A549 (cell line): Measurements from ENCODE around the gene HSPB9. TPM values are rescaled to one million over a fixed set of nuclear protein-coding genes. Genes with fewer than 3 reads are reported as not detected.

ENCODE experiments used
- ATAC-seq, 2 experiments: fragments of 200-7000 bp in 1 of 2; fragments of >200 bp in 1 of 2; cut with Nextera tagmentation in 1 of 2; cut with Tn5 transposase in 1 of 2; 3 replicates each; pipeline versions ENCODE4 v1.8.0 to v1.9.1; 2018 to 2020; ENCODE audit warnings: mild to moderate bottlenecking in 1 of 2, moderate library complexity in 1 of 2
- CTCF ChIA-PET: fragments of 300-600 bp; sonication (Branson Sonifier 250); formaldehyde crosslinking; extraction: SDS; loops from one replicate; lab custom pipeline; 2021; ENCODE audit warnings: antibody characterized with exemption, inconsistent platforms; lab: Yijun Ruan, JAX
- POLR2A ChIA-PET: fragments of 350-600 bp; formaldehyde crosslinking; extraction: SDS; loops from one replicate; lab custom pipeline; 2021; ENCODE audit warnings: antibody characterized with exemption, inconsistent platforms; lab: Yijun Ruan, JAX
- DNase-seq, 2 experiments: peaks; one replicate each; pipeline versions ENCODE4 v3.0.0 to v3.0.0-alpha.2; 2011 to 2016; ENCODE audit warnings: low read depth in 1 of 2, low spot score in 1 of 2
- FAIRE-seq: peaks from 2 replicates; lab custom pipeline; 2011; peaks lifted over from hg19 to GRCh38; lab: Jason Lieb, UNC
- H3K27ac ChIP-seq, 2 experiments: fragments of >200 bp; sonication (Bioruptor Twin); formaldehyde crosslinking; 3 replicates each; pipeline ENCODE4 v1.5.1; 2016 to 2017
- H3K4me1 ChIP-seq: fragments of >200 bp; sonication (Bioruptor Twin); formaldehyde crosslinking; 3 replicates; pipeline ENCODE4 v1.6.1; 2016
- H3K4me2 ChIP-seq: fragments of >200 bp; sonication (Bioruptor Twin); formaldehyde crosslinking; 3 replicates; pipeline ENCODE4 v1.6.1; 2016
- H3K4me3 ChIP-seq: fragments of >200 bp; sonication (Bioruptor Twin); formaldehyde crosslinking; 3 replicates; pipeline ENCODE4 v1.5.1; 2016
- H3K9me3 ChIP-seq: fragments of >200 bp; sonication (Bioruptor Twin); formaldehyde crosslinking; 3 replicates; pipeline ENCODE4 v1.6.1; 2016
- BHLHE40 ChIP-seq: IDR thresholded peaks from 2 replicates; pipeline ENCODE4 v1.6.1; 2012; ENCODE audit warnings: low read depth, low read length, inconsistent platforms
- CBX2 ChIP-seq: fragments of 200-600 bp; sonication (generic); IDR thresholded peaks from 2 replicates; pipeline ENCODE4 v1.6.1; 2016; ENCODE audit warnings: low read depth, mild to moderate bottlenecking, borderline replicate concordance
- CBX8 ChIP-seq: fragments of 200-600 bp; sonication (generic); IDR thresholded peaks from 2 replicates; pipeline ENCODE4 v1.6.1; 2016
- CHD2 ChIP-seq: fragments of 150-350 bp; IDR thresholded peaks from 2 replicates; pipeline ENCODE4 v1.6.1; 2014; ENCODE audit warnings: low read length; ENCODE audit not compliant: partially characterized antibody
- EHF ChIP-seq: fragments of 250-450 bp; sonication (Bioruptor Pico); IDR thresholded peaks from 2 replicates; pipeline ENCODE4 v1.5.0; 2020; ENCODE audit warnings: mild to moderate bottlenecking
- EHMT2 ChIP-seq: fragments of 200-600 bp; sonication (generic); IDR thresholded peaks from 2 replicates; pipeline ENCODE4 v1.6.1; 2016; ENCODE audit warnings: antibody characterized with exemption, low read depth, mild to moderate bottlenecking, moderate library complexity
- ESRRA ChIP-seq: fragments of 150-350 bp; IDR thresholded peaks from 2 replicates; pipeline ENCODE4 v1.6.1; 2014; ENCODE audit warnings: mild to moderate bottlenecking, low read length, borderline replicate concordance
- HOXB5 ChIP-seq: fragments of 250-450 bp; sonication (Bioruptor Pico); IDR thresholded peaks from 2 replicates; pipeline ENCODE4 v1.5.0; 2020; ENCODE audit warnings: mild to moderate bottlenecking, moderate library complexity
- KDM1A ChIP-seq: fragments of 200-600 bp; sonication (generic); IDR thresholded peaks from 2 replicates; pipeline ENCODE4 v1.6.1; 2016; ENCODE audit warnings: low read depth, mild to moderate bottlenecking
- MAZ ChIP-seq: fragments of 150-350 bp; IDR thresholded peaks from 2 replicates; pipeline ENCODE4 v1.6.1; 2014; ENCODE audit warnings: antibody characterized with exemption, low read depth, low read length, borderline replicate concordance
- MYC ChIP-seq: IDR thresholded peaks from 2 replicates; pipeline ENCODE4 v1.6.1; 2012; ENCODE audit warnings: mild to moderate bottlenecking, inconsistent platforms, low read length, improper control_type of control experiment, borderline replicate concordance
- NFE2L2 ChIP-seq: fragments of 150-350 bp; conservative IDR thresholded peaks from 2 replicates; pipeline ENCODE4 v1.6.1; 2014; ENCODE audit warnings: low read length
- POLR2A ChIP-seq: IDR thresholded peaks from 2 replicates; pipeline ENCODE4 v1.6.1; 2012; ENCODE audit warnings: mild to moderate bottlenecking, low read length
- RARB ChIP-seq: fragments of 250-450 bp; sonication (Bioruptor Pico); IDR thresholded peaks from 2 replicates; pipeline ENCODE4 v1.8.0; 2021; ENCODE audit warnings: mild to moderate bottlenecking, moderate library complexity
- SMC3 ChIP-seq: fragments of >200 bp; sonication (Bioruptor Twin); formaldehyde crosslinking; IDR thresholded peaks from 3 replicates; pipeline ENCODE4 v1.6.1; 2018; ENCODE audit warnings: inconsistent platforms
- TP53 ChIP-seq: fragments of 250-450 bp; sonication (Bioruptor Pico); IDR thresholded peaks from 2 replicates; pipeline ENCODE4 v1.5.0; 2021; ENCODE audit warnings: mild to moderate bottlenecking, moderate library complexity
- ZNF302 ChIP-seq: fragments of 250-450 bp; sonication (Bioruptor Pico); IDR thresholded peaks from 2 replicates; pipeline ENCODE4 v1.9.0; 2021; ENCODE audit warnings: inconsistent platforms, mild to moderate bottlenecking, moderate library complexity
- WGBS: methylation state at CpG from one replicate; pipeline ENCODE4 v1.1.6; 2017; ENCODE audit errors: missing lambda C conversion rate; 5-methylcytosine and 5-hydroxymethylcytosine counted together
- polyA plus RNA-seq, 4 experiments: library from polyadenylated mRNA; depleted of rRNA in 3 of 4; stranded (reverse); fragments of >200 nt; fragmentation: RNase III in 1 of 4; extraction: RNeasy Plus Mini Kit Qiagen cat#74134 plus additional on column Dnase treatment in 1 of 4; gene quantifications; 2 replicates in 3 of 4; 3 replicates in 1 of 4; pipeline ENCODE4 v1.2.3, GENCODE V29; 2011 to 2017
- TF ChIP-seq, protein P1 (sequence below): fragments of 250-450 bp; sonication (Bioruptor Pico); IDR thresholded peaks from 2 replicates; pipeline ENCODE4 v1.5.0; 2020; ENCODE audit warnings: low read depth, mild to moderate bottlenecking, moderate library complexity
- TF ChIP-seq, protein P2 (sequence below): fragments of 250-450 bp; sonication (Bioruptor Pico); IDR thresholded peaks from 2 replicates; pipeline ENCODE4 v1.5.0; 2021; ENCODE audit warnings: mild to moderate bottlenecking, moderate library complexity, borderline replicate concordance
- TF ChIP-seq, protein P3 (sequence below): fragments of >200 bp; sonication (Bioruptor Twin); formaldehyde crosslinking; IDR thresholded peaks from 2 replicates; pipeline ENCODE4 v1.6.1; 2016
- TF ChIP-seq, protein P4 (sequence below): IDR thresholded peaks from 2 replicates; pipeline ENCODE4 v1.6.1; 2012; ENCODE audit warnings: low read depth, borderline replicate concordance
- TF ChIP-seq, protein P5 (sequence below): fragments of 150-350 bp; IDR thresholded peaks from 2 replicates; pipeline ENCODE4 v1.6.1; 2014; ENCODE audit warnings: low read depth, mild to moderate bottlenecking, low read length
- TF ChIP-seq, protein P6 (sequence below): fragments of 200-600 bp; sonication (generic); IDR thresholded peaks from 2 replicates; pipeline ENCODE4 v1.6.1; 2016; ENCODE audit warnings: antibody characterized with exemption, mild to moderate bottlenecking, moderate library complexity

HSPB9 gene
- polyA plus RNA-seq, 2 of the 4 experiments (the other 2 are of a cell fraction) = 0.04 TPM; not detected in 1

DNA sequence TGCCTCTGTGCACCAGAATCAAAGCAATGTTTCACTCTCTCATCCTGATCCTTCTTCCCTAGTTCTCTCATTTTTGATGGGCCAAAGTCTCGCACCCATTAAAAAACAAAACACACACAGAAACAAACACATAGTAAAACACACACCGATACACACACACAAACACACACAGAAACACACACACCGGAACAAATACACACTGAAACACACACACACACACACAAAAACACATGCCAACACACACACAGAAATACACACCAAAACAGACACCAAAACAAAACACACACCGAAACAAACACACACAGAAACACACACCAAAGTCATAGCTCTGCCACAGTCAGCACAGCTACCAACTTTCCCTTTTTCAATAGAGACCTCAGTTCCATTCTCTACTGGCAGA, 8.6 kb downstream of the HSPB9 start (continued):
- TF ChIP-seq, protein P1, sequence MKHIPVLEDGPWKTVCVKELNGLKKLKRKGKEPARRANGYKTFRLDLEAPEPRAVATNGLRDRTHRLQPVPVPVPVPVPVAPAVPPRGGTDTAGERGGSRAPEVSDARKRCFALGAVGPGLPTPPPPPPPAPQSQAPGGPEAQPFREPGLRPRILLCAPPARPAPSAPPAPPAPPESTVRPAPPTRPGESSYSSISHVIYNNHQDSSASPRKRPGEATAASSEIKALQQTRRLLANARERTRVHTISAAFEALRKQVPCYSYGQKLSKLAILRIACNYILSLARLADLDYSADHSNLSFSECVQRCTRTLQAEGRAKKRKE (CRISPR knock-in tag) = no peak
- TF ChIP-seq TP53 (CRISPR knock-in tag) (no peak), EHF (CRISPR knock-in tag) (no peak)

DNA sequence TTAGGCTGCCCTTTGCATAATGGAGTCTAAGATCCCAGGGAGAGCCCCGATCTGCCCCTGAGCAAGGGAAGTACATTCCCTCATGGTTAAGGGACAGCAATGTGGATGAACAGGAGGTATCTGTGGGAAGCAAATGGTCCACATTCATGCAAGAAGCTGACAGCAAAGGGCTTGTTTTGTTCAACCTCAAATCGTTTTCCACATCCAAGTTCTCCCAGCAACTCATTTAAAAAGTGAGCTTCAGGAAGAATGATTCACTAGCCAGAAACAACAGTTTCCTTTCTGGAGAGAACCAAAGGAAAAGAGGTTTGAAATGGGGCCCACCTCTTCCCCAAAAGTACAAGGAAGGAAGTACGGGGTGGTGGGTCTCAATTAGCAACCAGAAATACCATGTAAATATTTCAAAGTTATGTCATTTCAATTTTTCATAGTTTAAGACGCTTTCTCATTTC, 9.4 kb downstream of the HSPB9 start:
- DNase-seq (no peak), FAIRE-seq (no peak), ATAC-seq (no peak)
- TF ChIP-seq CBX2 (no peak), CBX8 (no peak)
- ChIA-PET POLR2A (interaction anchor here (0.7 kb wide), 1 partner anchor 11 kb away, joined by 10 read pairs; the partner anchor contains the start of gene KAT2A), CTCF (interaction anchor here (1.0 to 8.1 kb wide), 7 partner anchors 12 to 395 kb away, joined by 3 to 84 read pairs (median 6); partner anchors contain the start of gene KAT2A)
- H3K4me1 ChIP-seq = peaks cover 37% of the 10 kb centered on the region
- H3K9me3 ChIP-seq = no peaks in the 10 kb centered on the region
- no peak overlapping the region for H3K4me2 ChIP-seq
- H3K27ac ChIP-seq = no peak overlapping the region
- no peak overlapping the region for H3K4me3 ChIP-seq
- 68% methylated on average over 4 of the region's 4 CpGs for WGBS

DNA sequence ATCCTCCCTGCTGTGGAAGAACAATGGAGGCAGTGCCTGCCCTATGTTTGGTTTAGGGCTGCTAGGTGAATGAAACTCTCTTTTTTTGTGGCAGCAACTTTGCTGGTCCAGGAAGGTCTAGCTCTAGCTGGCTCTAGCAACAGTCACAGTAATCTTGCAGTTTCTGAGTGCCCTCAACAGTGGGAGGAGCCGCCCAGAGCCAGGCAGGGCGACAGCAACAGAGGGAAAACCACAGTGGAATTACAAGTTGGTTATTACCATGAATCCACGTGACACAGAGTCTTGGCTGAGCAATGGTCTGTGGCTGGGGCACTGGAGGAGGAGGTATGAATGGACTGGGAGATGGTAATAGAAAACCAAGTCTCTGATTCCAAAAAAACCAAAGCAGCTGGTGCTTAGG, 10.3 kb downstream of the HSPB9 start:
- CTCF ChIA-PET = interaction anchor here (0.5 to 8.1 kb wide), 10 partner anchors 9 to 934 kb away, joined by 3 to 84 read pairs (median 5); partner anchors contain the start of genes KAT2A and KCNH4
- Histone ChIP-seq H3K27ac (no peak overlapping the region), H3K4me1 (peaks cover 37% of the 10 kb centered on the region), H3K9me3 (no peaks in the 10 kb centered on the region), H3K4me3 (no peak overlapping the region), H3K4me2 (no peak overlapping the region)
- DNase-seq (no peak), FAIRE-seq (no peak), ATAC-seq (no peak)
- 87% methylated on average over 3 of the region's 3 CpGs for WGBS
- POLR2A ChIA-PET = interaction anchor here (1.0 kb wide), 1 partner anchor 12 kb away, joined by 6 read pairs; the partner anchor contains the start of gene KAT2A
- TF ChIP-seq, protein P2, sequence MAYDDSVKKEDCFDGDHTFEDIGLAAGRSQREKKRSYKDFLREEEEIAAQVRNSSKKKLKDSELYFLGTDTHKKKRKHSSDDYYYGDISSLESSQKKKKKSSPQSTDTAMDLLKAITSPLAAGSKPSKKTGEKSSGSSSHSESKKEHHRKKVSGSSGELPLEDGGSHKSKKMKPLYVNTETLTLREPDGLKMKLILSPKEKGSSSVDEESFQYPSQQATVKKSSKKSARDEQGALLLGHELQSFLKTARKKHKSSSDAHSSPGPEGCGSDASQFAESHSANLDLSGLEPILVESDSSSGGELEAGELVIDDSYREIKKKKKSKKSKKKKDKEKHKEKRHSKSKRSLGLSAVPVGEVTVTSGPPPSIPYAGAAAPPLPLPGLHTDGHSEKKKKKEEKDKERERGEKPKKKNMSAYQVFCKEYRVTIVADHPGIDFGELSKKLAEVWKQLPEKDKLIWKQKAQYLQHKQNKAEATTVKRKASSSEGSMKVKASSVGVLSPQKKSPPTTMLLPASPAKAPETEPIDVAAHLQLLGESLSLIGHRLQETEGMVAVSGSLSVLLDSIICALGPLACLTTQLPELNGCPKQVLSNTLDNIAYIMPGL (CRISPR knock-in tag) = no peak
- TF ChIP-seq MAZ (no peak), BHLHE40 (no peak), SMC3 (no peak), EHMT2 (no peak), NFE2L2 (no peak), POLR2A (no peak), TP53 (CRISPR knock-in tag) (no peak), ESRRA (no peak), RARB (no peak), ZNF302 (CRISPR knock-in tag) (no peak)
- TF ChIP-seq, protein P3, sequence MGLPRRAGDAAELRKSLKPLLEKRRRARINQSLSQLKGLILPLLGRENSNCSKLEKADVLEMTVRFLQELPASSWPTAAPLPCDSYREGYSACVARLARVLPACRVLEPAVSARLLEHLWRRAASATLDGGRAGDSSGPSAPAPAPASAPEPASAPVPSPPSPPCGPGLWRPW = no peak

DNA sequence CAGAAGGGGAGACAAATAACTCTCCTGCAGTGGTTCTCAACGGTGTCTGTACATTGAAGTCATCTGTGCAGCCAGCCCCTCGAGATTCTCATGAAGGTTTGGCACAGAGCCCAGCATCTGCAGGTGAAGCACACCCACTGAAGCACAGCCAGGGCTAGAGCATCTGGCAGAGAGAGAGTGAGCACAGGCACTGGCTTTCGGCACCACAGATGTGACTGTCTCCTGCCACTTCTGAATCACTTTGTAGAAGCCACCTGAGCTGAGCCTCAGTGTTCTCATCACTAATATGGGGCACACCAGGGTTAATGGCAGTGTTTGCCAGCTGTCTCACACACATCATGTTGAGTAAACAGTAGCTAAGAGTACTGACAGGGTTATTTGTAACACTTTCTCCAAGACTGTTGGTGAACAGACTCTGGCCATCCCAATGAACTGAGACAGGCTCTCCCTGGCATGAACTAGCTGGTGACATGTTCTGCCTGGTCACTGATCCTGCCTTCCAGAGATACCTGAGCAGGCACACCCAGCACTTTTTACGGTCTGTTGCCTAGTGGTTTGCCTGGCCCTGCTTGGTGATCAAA, 10.9 kb downstream of the HSPB9 start:
- H3K27ac ChIP-seq = no peak overlapping the region
- ChIA-PET POLR2A (interaction anchor here (1.0 kb wide), 1 partner anchor 12 kb away, joined by 6 read pairs; the partner anchor contains the start of gene KAT2A), CTCF (interaction anchor here (0.6 to 8.1 kb wide), 10 partner anchors 8 to 170 kb away, joined by 3 to 84 read pairs (median 6); partner anchors contain the start of genes KAT2A, KCNH4 and NKIRAS2)
- WGBS = 56% methylated on average over 4 of the region's 4 CpGs
- no peak overlapping the region for H3K4me3 ChIP-seq
- DNase-seq (no peak), FAIRE-seq (no peak), ATAC-seq (no peak)
- H3K9me3 ChIP-seq = no peaks in the 10 kb centered on the region
- 0 out of 3 replicates have a peak overlapping the region, but pooled peaks have one; percentile 8 for H3K4me2 ChIP-seq
- H3K4me1 ChIP-seq = peaks cover 37% of the 10 kb centered on the region
- TF ChIP-seq, protein P4, sequence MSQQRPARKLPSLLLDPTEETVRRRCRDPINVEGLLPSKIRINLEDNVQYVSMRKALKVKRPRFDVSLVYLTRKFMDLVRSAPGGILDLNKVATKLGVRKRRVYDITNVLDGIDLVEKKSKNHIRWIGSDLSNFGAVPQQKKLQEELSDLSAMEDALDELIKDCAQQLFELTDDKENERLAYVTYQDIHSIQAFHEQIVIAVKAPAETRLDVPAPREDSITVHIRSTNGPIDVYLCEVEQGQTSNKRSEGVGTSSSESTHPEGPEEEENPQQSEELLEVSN = no peak
- TF ChIP-seq CHD2 (no peak), MYC (no peak), HOXB5 (no peak), KDM1A (no peak)
- TF ChIP-seq, protein P5, sequence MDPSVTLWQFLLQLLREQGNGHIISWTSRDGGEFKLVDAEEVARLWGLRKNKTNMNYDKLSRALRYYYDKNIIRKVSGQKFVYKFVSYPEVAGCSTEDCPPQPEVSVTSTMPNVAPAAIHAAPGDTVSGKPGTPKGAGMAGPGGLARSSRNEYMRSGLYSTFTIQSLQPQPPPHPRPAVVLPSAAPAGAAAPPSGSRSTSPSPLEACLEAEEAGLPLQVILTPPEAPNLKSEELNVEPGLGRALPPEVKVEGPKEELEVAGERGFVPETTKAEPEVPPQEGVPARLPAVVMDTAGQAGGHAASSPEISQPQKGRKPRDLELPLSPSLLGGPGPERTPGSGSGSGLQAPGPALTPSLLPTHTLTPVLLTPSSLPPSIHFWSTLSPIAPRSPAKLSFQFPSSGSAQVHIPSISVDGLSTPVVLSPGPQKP = no peak
- TF ChIP-seq, protein P6, sequence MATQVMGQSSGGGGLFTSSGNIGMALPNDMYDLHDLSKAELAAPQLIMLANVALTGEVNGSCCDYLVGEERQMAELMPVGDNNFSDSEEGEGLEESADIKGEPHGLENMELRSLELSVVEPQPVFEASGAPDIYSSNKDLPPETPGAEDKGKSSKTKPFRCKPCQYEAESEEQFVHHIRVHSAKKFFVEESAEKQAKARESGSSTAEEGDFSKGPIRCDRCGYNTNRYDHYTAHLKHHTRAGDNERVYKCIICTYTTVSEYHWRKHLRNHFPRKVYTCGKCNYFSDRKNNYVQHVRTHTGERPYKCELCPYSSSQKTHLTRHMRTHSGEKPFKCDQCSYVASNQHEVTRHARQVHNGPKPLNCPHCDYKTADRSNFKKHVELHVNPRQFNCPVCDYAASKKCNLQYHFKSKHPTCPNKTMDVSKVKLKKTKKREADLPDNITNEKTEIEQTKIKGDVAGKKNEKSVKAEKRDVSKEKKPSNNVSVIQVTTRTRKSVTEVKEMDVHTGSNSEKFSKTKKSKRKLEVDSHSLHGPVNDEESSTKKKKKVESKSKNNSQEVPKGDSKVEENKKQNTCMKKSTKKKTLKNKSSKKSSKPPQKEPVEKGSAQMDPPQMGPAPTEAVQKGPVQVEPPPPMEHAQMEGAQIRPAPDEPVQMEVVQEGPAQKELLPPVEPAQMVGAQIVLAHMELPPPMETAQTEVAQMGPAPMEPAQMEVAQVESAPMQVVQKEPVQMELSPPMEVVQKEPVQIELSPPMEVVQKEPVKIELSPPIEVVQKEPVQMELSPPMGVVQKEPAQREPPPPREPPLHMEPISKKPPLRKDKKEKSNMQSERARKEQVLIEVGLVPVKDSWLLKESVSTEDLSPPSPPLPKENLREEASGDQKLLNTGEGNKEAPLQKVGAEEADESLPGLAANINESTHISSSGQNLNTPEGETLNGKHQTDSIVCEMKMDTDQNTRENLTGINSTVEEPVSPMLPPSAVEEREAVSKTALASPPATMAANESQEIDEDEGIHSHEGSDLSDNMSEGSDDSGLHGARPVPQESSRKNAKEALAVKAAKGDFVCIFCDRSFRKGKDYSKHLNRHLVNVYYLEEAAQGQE = no peak
